Middle frontal gyrus (tissue), 1 donor: ENCODE results near the gene FKBP2.

Experiments
- DNase-seq: peaks from one replicate; pipeline ENCODE4 v3.0.0-alpha.2; 2015; ENCODE audit warnings: low spot score; ENCODE audit errors: extremely low spot score

The FKBP2 gene

DNA sequence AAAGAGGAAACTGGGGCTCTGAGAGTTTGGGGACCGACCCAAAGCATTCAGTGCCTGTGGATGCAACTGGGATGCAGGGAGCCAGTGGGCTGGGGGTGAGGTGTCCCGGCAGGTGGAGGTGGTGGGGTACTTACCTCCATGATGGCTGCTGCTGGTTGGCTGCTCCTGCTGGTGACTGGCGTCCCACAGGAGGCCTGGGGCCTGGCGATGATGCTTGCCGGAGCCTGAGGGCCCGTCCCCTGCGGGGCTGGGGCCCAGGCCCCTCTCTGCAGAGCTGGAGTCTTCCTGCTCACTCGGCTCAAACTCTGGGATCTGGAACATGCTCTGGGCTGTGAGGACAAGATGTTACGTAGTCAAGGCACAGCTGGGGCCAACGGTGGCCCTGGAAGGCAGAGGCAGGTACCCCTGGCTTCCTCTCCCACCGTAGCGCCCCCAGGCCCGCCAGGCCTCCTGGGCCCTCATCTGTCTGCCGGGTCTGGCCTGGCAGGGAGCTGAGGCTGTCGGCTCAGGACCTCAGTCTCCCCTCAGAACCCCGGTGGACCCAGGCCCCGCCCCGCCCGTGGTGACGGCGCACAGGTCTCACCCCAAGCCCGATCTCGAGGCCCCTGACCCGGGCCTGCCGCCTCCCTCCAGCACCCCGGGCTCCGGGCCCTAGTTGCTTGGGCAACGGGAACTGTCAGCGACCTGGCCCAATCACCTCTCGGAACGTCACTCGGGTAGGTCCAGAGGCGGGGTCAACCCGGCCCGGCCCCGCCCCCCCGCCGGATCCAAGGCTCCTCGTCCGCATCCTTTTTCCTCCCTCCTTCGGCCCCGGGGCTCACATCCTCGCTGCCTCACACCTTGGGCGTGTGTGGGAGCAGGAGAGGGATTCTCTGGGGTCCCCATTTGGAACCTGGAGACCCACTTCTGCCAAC is 43.4 kb downstream of the FKBP2 start, which contains the start of gene BAD:
Gene BAD (minus strand): TSS at position 618 of the 914 bp plus-strand sequence. CDS start 297 bp downstream, at position 321.
- peak; percentile 92 for DNase-seq

- DNase-seq: peak; percentile 78
Measured at GRCh38 chr11:64284962-64285884, 44.3 kb downstream of the FKBP2 start, which contains the start of gene GPR137. TSS of gene GPR137 (plus strand) at chr11:64285848. CDS start at chr11:64286525, 677 bp downstream.

DNA sequence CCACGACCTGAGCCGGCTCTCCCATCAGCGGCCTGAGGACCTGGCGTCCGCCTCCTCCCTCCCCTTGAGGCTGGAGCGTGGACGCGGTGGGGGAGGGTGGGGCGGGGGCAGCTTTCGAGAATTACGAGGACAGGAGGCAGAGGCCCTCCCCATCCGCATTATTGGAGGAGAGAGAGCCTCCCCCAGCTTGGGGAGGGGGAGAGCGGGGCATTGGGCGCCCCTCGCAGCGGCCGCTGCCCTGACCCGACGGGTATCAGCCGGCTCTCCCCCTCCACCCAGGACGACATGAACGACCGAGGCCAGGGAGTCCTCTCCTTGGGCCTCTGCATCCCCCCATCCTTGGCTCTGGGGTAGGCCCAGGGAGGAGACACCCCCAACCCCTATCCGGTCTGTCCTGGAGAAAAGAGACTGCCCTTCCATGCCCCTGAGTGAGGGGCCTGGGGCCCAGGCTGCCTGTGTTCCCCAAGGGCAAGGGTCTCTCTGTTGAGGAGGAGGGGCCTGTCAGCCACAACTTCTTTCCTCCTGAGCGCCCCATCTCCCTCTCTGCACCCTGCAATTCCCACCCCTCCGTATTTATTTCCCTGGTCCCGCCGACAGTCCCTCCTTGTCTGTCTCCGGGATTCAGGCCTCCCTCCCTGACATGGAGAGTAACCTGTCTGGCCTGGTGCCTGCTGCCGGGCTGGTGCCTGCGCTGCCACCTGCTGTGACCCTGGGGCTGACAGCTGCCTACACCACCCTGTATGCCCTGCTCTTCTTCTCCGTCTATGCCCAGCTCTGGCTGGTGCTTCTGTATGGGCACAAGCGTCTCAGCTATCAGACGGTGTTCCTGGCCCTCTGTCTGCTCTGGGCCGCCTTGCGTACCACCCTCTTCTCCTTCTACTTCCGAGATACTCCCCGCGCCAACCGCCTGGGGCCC is 45.2 kb downstream of the FKBP2 start:
- DNase-seq: no peak

DNA sequence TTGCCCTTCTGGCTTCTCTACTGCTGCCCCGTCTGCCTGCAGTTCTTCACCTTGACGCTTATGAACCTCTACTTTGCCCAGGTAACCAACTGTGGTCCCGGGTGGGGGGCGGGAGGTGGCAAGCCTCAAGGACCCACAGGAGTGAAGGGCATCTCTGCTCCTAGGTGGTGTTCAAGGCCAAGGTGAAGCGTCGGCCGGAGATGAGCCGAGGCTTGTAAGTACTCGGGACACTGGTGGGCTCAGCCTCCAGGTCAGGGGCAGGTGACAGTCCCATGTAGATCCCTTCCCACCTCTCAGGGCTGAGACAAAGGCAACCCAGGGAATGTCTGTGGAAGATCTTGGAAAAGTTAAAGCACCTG is 45.9 kb downstream of the FKBP2 start:
- DNase-seq: no peak

- DNase-seq: no peak
Measured at GRCh38 chr11:64287676-64288352, 46.9 kb downstream of the FKBP2 start.

GRCh38 chr11:64288353-64288750 is 47.5 kb downstream of the FKBP2 start:
- DNase-seq: no peak

GRCh38 chr11:64289002-64289564 is 48.2 kb downstream of the FKBP2 start:
- no peak for DNase-seq

GRCh38 chr11:64290352-64291261 is 49.7 kb downstream of the FKBP2 start:
- DNase-seq: no peak

DNA sequence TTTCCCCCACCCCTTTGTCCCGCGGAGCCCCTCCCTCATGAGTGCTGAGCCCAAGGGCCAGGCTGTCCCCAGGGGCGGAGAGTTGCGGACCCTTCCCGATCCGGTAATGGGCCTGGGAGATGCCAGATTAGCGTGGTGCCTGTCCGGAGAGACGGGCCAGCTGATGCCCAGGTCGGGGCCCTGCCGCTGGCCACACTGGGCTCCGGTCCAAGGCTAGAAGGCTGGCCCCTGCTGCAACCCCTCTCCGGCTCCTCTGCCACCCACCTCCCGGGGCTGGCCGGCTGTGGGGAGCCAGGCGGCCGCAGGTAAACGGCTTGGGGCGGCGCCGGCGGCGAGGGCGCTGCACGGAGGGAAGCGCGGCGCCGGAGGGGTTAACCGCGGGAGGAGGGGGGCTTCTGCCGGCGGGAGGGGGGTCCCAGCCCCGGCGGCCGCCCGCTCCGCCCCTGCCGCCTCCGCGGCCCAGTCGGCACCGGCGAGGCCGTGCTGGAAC is 50.4 kb downstream of the FKBP2 start, which contains the start of gene KCNK4:
Gene KCNK4 (plus strand): TSS at position 41 of the 490 bp plus-strand sequence. CDS start 1,717 bp downstream, outside the sequence.
- DNase-seq: no peak

- DNase-seq: no peak
Measured at GRCh38 chr11:64291752-64292459, 51.0 kb downstream of the FKBP2 start.

DNA sequence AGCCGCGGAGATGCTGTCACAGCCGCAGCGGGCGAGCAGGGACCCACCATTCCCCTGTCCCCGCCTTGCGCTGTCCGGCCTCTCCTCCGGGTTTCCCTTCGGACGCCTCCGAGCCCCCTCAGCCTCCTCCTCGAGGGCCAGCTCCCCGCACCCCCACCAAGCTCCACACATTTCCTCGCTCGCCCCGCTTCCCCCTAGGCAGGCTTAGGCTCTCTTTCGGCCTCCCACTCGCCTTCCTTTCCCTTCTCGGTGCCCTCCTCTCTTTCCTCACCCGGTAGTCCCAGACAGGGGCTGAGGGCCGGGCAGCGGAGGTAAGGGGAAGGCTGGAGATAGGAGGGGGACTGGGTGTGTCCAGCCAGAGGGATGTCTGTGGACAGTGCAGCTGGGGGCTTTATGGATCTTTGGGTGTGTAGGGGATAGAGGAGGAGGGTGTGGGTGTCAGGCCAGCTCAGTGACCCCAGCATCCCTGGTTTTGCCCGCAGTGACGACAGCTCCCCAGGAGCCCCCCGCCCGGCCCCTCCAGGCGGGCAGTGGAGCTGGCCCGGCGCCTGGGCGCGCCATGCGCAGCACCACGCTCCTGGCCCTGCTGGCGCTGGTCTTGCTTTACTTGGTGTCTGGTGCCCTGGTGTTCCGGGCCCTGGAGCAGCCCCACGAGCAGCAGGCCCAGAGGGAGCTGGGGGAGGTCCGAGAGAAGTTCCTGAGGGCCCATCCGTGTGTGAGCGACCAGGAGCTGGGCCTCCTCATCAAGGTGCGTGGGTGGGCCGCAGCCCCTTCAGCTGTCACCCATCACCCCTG is 51.8 kb downstream of the FKBP2 start:
- DNase-seq: no peak
